H4 (cell line): Measurements from ENCODE around the gene ZNF264. TPM values are rescaled to one million over a fixed set of nuclear protein-coding genes. Genes with fewer than 3 reads are reported as not detected.
A peak's percentile ranks its signal among the peaks of the same experiment; 100 is the strongest.
"Not testable (repeated sequence)": the region's sequence is repeated elsewhere in the genome, so short reads cannot be mapped to it uniquely, and the experiment has no call there.

Experiments used
- DNase-seq: peaks from one replicate; pipeline ENCODE4 v3.0.0-alpha.2; 2015; ENCODE audit warnings: low spot score
- total RNA-seq: library from RNA; depleted of rRNA; stranded (reverse); fragments of >200 nt; shearing (Covaris generic); gene quantifications from 2 replicates; pipeline ENCODE4 v1.2.3, GENCODE V29; 2014; rRNA removed

ZNF264 gene
- total RNA-seq = 9.6 and 11.9 TPM in 2 replicates

GRCh38 chr19:57191141-57192076 lies at the start of gene ZNF264:
TSS of gene ZNF264 (plus strand) at chr19:57191500. CDS start at chr19:57191914, 414 bp downstream.
- DNase-seq = peak; percentile 79

GRCh38 chr19:57141699-57142098 lies 49.6 kb upstream of the ZNF264 start:
- DNase-seq = no peak

GRCh38 chr19:57152921-57153320 lies 38.4 kb upstream of the ZNF264 start:
- DNase-seq = no peak

- DNase-seq = no peak
Observed at GRCh38 chr19:57161985-57162539, 29.2 kb upstream of the ZNF264 start.

- DNase-seq = no peak
Observed at GRCh38 chr19:57165846-57166245, 25.5 kb upstream of the ZNF264 start.

GRCh38 chr19:57167385-57167784 lies 23.9 kb upstream of the ZNF264 start, which contains the start of gene DUXA:
TSS of gene DUXA (minus strand) at chr19:57167485. CDS start at chr19:57167443, 42 bp downstream.
- DNase-seq = no peak

- DNase-seq = no peak
Observed at GRCh38 chr19:57171551-57172081, 19.7 kb upstream of the ZNF264 start.

GRCh38 chr19:57190301-57190700 lies 999 bp upstream of the ZNF264 start:
- no peak for DNase-seq

GRCh38 chr19:57192077-57192420 lies 749 bp downstream of the ZNF264 start:
- DNase-seq = no peak

GRCh38 chr19:57192993-57193392 lies 1.7 kb downstream of the ZNF264 start:
- DNase-seq = no peak

- not testable (repeated sequence) for DNase-seq
Observed at GRCh38 chr19:57197874-57198273, 6.6 kb downstream of the ZNF264 start.

- DNase-seq = no peak
Observed at GRCh38 chr19:57202160-57202559, 10.9 kb downstream of the ZNF264 start.

- no peak for DNase-seq
Observed at GRCh38 chr19:57210381-57210780, 19.1 kb downstream of the ZNF264 start.

GRCh38 chr19:57212109-57212508 lies 20.8 kb downstream of the ZNF264 start:
- DNase-seq = no peak

- no peak for DNase-seq
Observed at GRCh38 chr19:57227502-57227901, 36.2 kb downstream of the ZNF264 start.

GRCh38 chr19:57231686-57232085 lies 40.4 kb downstream of the ZNF264 start:
- DNase-seq = no peak

- DNase-seq = no peak
Observed at GRCh38 chr19:57233207-57233606, 41.9 kb downstream of the ZNF264 start.

- DNase-seq = no peak
Observed at GRCh38 chr19:57239982-57240310, 48.6 kb downstream of the ZNF264 start.

GRCh38 chr19:57240311-57241090 lies 49.2 kb downstream of the ZNF264 start, which contains the start of gene ZNF805:
TSS of gene ZNF805 (plus strand) at chr19:57240632. CDS start at chr19:57240892, 260 bp downstream.
- DNase-seq = peak; percentile 93

- no peak for DNase-seq
Observed at GRCh38 chr19:57241176-57241575, 49.9 kb downstream of the ZNF264 start.

- DNase-seq = no peak
Observed at GRCh38 chr19:57242821-57243220, 51.5 kb downstream of the ZNF264 start.

- no peak for DNase-seq
Observed at GRCh38 chr19:57244513-57244912, 53.2 kb downstream of the ZNF264 start.
